ENCODE data around the gene PHKG1. TPM values are rescaled to one million over a fixed set of nuclear protein-coding genes. Genes with fewer than 3 reads are reported as not detected.
"Not testable (repeated sequence)": the region's sequence is repeated elsewhere in the genome, so short reads cannot be mapped to it uniquely, and the experiment has no call there.

Gene PHKG1
- polyA plus RNA-seq, 3 donors, result 0.47 to 5.1 (median 1.3) TPM

- WGBS, 3 donors, result 0 to 1% (median 1%) methylated on average over 9 of the region's 9 CpGs
- H3K27ac ChIP-seq (ENCODE audit: low read depth, low read length), result peak overlapping the region; percentile 38
These were observed 41.8 kb downstream of the PHKG1 start for GRCh38 chr7:56051053-56051338.

GRCh38 chr7:56048763-56049162, 44.0 kb downstream of the PHKG1 start:
- H3K27ac ChIP-seq (ENCODE audit: low read depth, low read length), result not testable (repeated sequence)
- WGBS, 3 donors, result 32 to 70% (median 68%) methylated on average over 8 of the region's 8 CpGs

- WGBS, 3 donors, result 90 to 93% (median 90%) methylated on average over 1 of the region's 1 CpG
- H3K27ac ChIP-seq (ENCODE audit: low read depth, low read length), result no peak overlapping the region
These were observed 44.5 kb downstream of the PHKG1 start for GRCh38 chr7:56048245-56048644.

- WGBS, 3 donors, result 44 to 90% (median 82%) methylated on average over 11 of the region's 11 CpGs
- not testable (repeated sequence) for H3K27ac ChIP-seq (ENCODE audit: low read depth, low read length)
These were observed 45.2 kb downstream of the PHKG1 start for GRCh38 chr7:56047446-56048116.

- H3K27ac ChIP-seq (ENCODE audit: low read depth, low read length), result no peak overlapping the region
- WGBS, 3 donors, result 31 to 70% (median 67%) methylated on average over 5 of the region's 5 CpGs
These were observed 45.9 kb downstream of the PHKG1 start for GRCh38 chr7:56046721-56047445.

- not testable (repeated sequence) for H3K27ac ChIP-seq (ENCODE audit: low read depth, low read length)
- 93 to 98% (median 94%) methylated on average over 2 of the region's 2 CpGs for WGBS, 3 donors
These were observed 47.0 kb downstream of the PHKG1 start for GRCh38 chr7:56045758-56046157.

GRCh38 chr7:56040730-56041129, 52.0 kb downstream of the PHKG1 start:
- no peak overlapping the region for H3K27ac ChIP-seq (ENCODE audit: low read depth, low read length)
- WGBS, 3 donors, result 60 to 94% (median 92%) methylated on average over 3 of the region's 3 CpGs

GRCh38 chr7:56033671-56034432, 58.9 kb downstream of the PHKG1 start:
- no peak overlapping the region for H3K27ac ChIP-seq (ENCODE audit: low read depth, low read length)
- 0 to 1% (median 1%) methylated on average over 27 of the region's 27 CpGs for WGBS, 3 donors

GRCh38 chr7:56032578-56032977, 60.2 kb downstream of the PHKG1 start:
- WGBS, 3 donors, result 94 to 99% (median 98%) methylated on average over 6 to 7 of the region's 7 CpGs
- not testable (repeated sequence) for H3K27ac ChIP-seq (ENCODE audit: low read depth, low read length)

- H3K27ac ChIP-seq (ENCODE audit: low read depth, low read length), result not testable (repeated sequence)
- 76 to 88% (median 84%) methylated on average over 8 of the region's 8 CpGs for WGBS, 3 donors
These were observed 61.2 kb downstream of the PHKG1 start for GRCh38 chr7:56031556-56031955.

GRCh38 chr7:56030340-56030739, 62.4 kb downstream of the PHKG1 start:
- H3K27ac ChIP-seq (ENCODE audit: low read depth, low read length), result no peak overlapping the region
- WGBS, 3 donors, result 94 to 98% (median 97%) methylated on average over 8 of the region's 8 CpGs

Other genes starting within 250 kb of the PHKG1 start
- not detected for gene SEPTIN14, start 230.2 kb downstream of the PHKG1 start, polyA plus RNA-seq
- 1 to 10 TPM in 2 of 3 donors, under 1 TPM in 1; 0.83 to 3.1 (median 1.2) TPM for gene ZNF713, start 205.5 kb downstream of the PHKG1 start, polyA plus RNA-seq
- 10 to 100 TPM; 10.4 to 17.8 (median 12.7) TPM for gene MRPS17, start 141.1 kb downstream of the PHKG1 start, polyA plus RNA-seq
- 10 to 100 TPM; 29.0 to 54.8 (median 45.4) TPM for gene NIPSNAP2, start 128.4 kb downstream of the PHKG1 start, polyA plus RNA-seq
- gene PSPH, start 41.5 kb downstream of the PHKG1 start, polyA plus RNA-seq, result 1 to 10 TPM; 3.9 to 7.2 (median 5.9) TPM
- gene CCT6A, start 41.2 kb downstream of the PHKG1 start, polyA plus RNA-seq, result 100 to 1,000 TPM in 1 of 3 donors, 10 to 100 TPM in 2; 58.7 to 102 (median 96.2) TPM
- gene SUMF2, start 28.7 kb downstream of the PHKG1 start, polyA plus RNA-seq, result 10 to 100 TPM; 71.9 to 84.3 (median 82.7) TPM
- gene CHCHD2, start 13.5 kb upstream of the PHKG1 start, polyA plus RNA-seq, result 100 to 1,000 TPM; 402 to 444 (median 408) TPM
- 1 to 10 TPM in 1 of 3 donors, under 1 TPM in 1, not detected in 1; 0.21 to 1.9 TPM for gene NUPR2, start 23.5 kb upstream of the PHKG1 start, polyA plus RNA-seq

Measured in adipose tissue (tissue), 3 donors.